ENCODE data around the gene ZNF521.

ZNF521 gene

GRCh38 chr18:25016666-25017065 is 335.3 kb downstream of the ZNF521 start:
- TF ChIP-seq ZFX (IDR thresholded peaks at IDR 0.05; ENCODE audit: borderline replicate concordance) (no peak), CTCF (IDR thresholded peaks at IDR 0.05) (peak; percentile 33)
- H3K27ac ChIP-seq: no peak overlapping the region

GRCh38 chr18:25016181-25016580 is 335.8 kb downstream of the ZNF521 start:
- TF ChIP-seq CTCF (IDR thresholded peaks at IDR 0.05): no peak
- no peak for TF ChIP-seq ZFX (IDR thresholded peaks at IDR 0.05; ENCODE audit: borderline replicate concordance)
- no peak overlapping the region for H3K27ac ChIP-seq

All from 22Rv1 (cell line).